Measurements from ENCODE around the gene MVD.

DNA sequence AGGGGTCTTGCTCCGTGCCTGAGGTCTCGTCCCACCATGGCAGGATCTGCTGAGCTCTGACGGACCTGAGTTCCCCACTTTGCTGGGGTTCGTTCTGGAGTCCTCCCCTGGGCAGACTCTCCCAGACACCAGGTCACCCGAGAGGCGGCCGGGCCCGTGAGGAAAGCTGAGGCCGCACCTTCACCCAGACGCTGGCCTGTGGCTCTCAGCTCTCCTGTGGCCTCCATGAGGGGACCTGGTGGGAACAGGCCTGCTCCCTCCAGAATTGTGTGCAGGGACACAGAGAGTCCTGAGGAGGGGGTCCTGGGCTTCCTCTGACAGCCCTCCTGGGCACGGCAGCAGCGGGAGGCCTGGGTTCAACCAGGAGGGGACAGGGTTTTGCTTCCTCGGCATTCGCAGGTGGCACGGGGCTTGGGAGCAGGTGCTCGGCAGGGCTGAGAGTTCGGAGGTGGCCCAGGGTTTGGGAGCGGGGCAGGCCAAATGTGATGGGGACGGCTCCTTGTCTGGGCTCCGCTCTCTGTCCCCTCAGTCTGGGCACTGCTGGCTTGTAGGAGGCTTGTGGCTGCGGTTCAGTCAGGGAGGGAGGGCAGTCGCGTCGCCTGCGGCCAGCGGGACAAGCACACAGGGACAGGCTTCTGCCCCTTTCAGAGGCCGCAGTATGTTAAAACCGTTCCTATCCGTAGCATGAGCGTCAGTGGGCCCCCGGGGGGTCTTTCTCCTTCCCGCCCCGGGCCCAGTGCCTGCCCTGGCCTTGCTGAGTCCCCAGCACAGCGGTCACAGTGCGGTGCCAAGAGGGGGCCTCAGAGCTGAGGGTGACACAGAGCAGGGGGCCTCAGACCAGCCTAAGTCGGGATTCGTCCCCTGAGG is 31.6 kb upstream of the MVD start:
- no peak for TF ChIP-seq CTCF (IDR thresholded peaks at IDR 0.05)
- no peak for TF ChIP-seq POLR2A (IDR thresholded peaks at IDR 0.05)
